ENCODE results near the gene POLR1H.

POLR1H gene

DNA sequence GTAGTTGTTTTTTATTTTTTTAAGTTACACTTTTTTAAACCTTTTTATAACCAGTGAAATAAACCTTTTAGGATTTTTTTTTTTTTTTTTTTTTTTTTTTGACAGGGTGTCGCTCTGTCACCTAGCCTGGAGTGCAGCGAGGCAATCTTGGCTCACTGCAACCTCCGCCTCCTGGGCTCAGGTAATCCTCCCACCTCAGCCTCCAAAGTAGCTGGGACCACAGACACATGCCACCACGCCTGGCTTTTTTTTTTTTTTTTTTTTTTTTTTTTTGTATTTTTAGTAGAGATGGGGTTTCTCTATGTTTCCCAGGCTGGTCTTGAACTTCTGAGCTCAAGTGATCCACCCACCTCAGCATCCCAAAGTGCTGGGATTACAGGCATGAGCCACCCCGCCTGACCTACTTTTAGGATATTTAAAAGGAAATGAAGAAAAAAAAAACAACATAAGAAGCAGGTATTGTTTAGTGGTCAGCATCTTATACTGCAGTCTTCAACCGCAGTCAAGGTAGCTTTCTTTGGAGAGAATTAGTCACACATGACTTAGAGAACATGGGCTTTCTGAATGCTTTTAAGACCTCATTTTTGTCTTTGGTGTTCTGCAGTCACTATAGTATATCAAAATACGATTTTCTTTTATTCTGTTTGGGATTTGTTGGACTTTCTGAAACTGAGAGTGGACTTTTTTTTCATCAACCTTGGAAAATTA lies 1.6 kb downstream of the POLR1H start:
- no peak for DNase-seq

DNA sequence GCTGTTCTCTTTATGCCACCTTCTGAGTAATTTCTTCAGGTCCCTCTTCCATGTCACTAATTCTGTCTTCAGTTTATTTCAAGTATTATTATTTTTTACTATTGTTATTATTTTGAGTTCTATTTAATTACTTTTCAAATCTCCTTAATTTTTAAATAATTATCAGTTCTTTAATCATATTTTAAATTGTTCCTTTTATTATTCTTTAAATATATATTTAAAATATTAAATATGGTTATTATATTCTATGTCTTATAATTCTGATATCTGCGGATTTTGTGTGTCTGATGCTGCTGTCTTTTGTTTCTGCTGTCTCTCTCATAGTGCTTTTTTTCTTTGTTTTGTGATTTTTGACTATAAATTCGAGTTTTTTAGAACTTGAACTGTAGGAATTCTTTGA lies 2.2 kb downstream of the POLR1H start:
- no peak for DNase-seq

DNA sequence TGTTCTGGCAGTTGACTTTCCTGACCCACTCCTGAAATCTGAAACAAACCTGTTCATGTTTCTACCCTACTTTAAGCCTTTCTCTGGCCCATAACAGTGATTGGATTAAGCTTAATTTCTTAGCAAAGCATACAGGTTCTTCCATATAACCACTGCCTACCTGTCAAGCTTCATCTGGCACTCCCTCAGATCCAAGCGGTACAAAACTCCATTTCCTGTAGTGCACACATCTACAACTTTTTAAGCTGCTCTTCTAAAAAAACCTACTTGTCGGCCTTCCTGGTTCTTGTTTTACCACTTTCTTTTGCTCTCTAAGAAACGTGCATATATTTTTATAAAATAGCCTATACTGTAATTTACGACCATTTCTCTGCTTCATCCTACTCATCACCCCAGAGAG lies 5.0 kb downstream of the POLR1H start:
- no peak for DNase-seq

DNA sequence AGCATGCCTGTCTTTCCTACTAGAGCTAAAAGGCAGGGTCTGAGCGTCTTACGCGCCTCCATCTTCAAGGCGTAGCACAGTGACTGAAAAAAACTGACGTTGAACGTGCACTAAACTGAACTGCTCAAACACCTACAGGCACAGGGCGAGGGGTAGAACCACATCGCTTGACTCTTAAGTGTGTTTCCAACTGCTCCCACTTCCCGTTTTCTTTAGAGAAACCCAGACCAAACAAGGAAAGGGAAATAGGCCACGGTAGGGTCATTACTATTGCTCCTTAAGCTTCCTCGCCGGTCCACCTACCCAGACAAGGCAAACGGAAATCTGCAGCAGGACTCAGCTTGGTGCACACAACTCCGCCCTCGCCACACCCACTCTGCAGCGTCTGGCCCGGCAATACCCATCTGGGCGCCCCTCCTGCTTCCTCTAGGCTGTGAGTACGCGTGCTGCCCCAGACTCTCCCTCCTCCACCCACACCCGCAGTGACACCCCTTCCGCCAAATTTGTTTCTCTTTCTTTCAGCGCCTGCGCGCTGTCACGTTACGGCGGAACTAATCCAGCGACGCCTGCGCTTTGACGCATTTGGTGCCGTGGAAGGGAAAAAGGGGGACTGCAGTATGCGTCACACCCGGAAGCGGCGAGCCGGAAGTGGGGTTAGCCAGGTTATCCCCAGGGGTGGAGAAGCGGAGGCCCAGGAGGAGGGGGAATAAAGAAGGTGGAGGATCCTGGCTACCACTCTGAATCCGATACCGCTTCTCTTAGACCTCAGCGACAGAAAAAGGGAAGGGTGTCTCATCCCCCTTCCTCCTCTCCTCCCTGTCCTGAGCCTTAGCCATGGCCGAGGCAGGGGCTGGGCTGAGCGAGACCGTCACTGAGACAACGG lies 5.8 kb downstream of the POLR1H start, which contains the start of gene PPP1R11:
TSS of gene PPP1R11 (plus strand) at position 622 of the 883 bp plus-strand sequence. CDS start at position 835, 213 bp downstream.
- peak; percentile 99 for DNase-seq

DNA sequence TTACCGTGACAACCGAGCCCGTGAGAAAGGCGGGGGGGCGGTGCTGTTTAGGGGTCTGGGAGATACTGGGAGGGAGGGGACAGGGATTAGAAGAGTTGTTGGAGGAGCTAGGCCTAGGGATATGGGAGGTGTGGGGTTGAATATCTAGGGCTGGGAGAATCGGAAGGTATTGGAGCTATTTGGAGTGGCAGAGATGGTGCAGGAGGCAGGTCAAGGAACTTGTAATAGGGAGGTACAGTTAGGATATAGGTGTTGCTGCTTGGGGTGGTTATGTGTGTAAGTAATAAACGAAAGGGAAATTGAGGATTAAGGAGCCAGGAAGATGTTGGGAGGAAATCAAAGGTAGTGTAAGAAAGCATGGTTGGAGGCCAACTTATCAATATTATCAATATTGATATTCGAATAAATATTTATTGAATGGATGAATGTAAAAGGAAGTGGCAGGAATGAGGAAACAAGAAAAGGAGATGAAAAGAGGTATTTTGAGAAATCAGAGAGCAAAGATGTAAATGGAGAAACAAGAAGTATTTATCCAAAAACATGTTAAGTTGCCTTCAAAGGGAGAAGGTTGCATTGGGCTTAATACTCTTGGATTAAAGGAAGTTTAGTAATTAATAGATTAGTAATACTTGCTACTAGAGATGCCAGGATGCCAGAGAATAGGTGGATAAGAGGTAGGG lies 6.5 kb downstream of the POLR1H start:
- no peak for DNase-seq

DNA sequence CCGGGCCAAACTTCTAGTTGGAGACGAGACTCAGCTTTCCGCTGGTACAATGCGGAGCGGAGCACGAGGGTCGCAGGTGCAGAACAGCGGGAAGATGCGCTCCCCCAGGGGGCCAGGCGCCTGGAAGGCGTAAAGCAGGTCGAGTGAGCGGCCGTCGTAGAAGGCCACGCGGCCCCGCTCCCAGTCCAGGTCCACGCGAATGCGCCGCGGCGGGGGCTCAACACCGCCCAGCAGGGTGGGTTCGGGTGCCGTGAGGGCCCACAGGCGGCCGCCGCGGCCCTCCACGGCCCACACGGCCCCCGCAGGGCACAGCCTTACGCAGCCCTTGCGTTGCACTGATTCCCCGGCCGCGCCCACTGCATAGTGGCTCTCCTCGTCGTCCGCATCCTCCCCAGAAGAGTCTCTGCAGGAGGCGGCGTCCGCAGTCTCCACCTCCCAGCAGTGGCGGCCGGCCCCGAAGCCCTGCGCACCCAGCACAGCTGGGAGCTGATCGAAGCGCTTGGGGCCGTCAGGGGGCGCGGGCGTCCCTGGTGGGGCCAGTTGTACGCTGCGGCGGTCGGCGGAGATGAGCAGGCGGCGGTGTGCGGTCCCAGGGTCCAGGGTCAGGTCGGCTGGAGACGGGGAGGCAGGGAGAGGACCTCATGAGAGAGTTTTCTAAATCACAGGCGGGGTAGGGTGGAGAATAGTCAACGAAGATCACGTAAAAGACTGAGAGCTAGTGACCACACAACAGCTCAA lies 10.2 kb downstream of the POLR1H start:
- DNase-seq = peak; percentile 22

DNA sequence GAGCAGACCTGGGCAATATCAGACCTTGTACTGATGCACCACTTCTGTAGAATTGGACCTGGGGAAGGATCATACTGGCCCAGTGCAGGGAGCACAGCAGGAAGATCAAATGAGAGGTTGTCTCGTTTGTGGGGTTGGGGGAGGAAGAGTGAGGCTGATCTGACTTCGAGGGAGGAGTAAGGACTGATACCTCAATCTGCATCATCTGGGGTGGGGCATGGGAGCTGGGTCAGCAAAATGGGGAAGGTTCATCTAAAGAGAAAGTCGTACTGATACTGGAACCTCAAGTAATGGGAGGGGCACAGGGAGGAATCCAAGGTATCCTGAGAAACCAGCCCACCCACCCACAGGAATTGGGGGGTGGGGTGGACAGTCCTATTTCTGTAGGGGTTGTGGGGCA lies 10.8 kb downstream of the POLR1H start:
- DNase-seq = no peak

DNA sequence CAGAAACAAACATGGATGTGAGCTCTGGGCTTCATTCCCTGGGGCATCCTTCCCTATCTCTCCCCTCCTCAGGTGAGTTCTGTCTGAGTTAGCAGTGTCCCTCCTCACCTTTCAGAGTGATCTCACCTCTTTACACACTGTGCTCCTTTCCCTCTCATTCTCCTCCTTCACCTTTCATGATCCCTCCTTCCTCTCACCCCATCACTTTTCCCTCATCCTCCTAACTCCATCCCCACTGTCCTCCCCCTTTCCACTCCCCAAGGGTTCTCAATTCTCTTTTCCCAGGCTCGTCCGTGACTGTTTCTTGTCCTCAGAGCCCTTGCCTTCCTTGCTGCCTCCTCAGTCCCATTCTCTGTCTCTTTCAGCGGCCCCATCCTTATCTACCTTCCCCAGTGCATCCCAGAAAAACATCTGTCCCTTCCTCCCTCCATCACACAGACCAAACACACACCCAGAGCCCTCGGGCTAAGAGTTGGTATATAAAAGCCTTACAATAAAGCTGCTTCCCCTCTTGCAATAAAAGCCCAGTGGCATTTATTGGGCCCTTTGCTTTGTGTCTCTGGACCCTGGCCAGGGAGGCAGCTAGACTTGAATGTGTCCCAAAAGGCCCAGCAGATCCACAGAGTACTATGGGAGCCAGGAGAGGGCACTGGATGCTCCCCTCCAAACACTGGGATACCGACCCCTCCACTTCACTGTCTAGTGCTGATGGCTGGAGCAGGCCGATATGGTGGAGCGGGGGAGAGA lies 12.6 kb downstream of the POLR1H start:
- DNase-seq = no peak

DNA sequence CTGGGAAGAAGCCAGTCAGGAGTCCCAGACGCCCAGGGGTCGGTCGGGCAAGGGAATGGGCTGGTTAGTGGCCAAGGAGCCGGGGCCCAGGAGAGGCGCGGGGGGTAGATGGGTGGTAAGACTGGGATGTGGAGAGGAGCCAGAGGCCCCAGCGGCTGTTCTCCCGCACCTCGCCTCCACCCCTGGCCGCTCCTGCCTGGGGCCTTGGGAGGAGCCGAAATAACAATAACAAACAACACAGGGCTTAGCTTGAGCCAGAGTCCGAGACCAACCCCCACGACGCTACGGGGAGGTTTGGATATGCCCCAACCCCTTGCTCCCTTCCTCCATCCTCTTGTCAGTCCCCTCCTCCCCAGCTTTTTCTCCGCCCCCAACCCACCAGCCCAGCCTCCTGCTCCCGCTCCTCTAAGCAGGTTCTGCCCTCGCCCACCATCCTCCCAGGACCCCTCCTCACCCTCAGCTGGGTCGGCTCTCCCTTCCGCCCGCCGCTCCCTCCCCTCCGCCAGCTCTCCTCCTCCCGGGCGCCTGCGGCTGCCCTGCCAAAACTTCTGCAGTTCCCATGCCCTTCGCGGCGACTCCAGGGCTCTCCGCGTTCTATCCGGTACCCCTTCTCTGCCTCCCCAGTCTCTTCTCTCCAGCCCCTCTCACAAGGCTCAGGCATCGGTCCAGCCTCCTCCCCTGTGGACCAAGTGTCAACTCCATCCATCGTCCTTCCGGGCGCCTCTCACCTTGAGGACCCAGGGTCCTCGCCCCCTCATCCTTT lies 13.4 kb downstream of the POLR1H start:
- no peak for DNase-seq

DNA sequence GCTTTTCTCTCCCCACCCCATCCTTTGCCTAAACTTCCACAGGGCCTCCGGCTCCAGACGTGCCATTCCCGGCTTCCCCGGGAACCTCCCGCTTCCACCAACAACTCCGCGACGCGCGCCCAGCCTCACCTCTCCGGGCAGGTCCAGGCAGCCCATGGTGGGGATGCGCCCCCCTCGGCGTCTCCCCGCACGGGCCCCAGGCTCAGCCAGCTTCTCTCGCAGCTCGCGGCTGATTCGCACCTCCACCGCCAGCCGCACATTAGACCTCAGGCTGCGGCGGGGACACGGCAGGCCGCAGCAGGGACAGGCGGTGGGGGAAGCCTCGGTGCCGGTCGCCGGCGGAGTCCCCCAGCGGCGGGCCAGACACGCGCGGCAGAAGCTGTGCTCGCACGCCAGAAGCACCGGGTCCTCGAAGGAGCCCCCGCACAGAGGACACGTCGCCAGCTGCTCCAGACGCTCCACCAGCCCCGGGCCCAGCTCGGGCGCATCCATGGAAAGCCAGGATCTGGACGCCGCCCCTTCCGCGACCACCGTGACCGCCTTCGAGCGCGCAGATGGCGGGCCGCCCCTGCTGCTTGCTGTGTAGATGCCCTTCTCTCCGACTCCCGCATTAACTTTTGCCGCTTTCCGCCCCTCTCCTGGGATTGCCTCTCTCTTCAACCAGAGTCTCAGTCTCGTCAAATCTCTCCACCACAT lies 14.2 kb downstream of the POLR1H start, which contains the start of gene RNF39:
TSS of gene RNF39 (minus strand) at position 676 of the 696 bp plus-strand sequence. CDS start at position 492, 184 bp downstream.
- DNase-seq = no peak

DNA sequence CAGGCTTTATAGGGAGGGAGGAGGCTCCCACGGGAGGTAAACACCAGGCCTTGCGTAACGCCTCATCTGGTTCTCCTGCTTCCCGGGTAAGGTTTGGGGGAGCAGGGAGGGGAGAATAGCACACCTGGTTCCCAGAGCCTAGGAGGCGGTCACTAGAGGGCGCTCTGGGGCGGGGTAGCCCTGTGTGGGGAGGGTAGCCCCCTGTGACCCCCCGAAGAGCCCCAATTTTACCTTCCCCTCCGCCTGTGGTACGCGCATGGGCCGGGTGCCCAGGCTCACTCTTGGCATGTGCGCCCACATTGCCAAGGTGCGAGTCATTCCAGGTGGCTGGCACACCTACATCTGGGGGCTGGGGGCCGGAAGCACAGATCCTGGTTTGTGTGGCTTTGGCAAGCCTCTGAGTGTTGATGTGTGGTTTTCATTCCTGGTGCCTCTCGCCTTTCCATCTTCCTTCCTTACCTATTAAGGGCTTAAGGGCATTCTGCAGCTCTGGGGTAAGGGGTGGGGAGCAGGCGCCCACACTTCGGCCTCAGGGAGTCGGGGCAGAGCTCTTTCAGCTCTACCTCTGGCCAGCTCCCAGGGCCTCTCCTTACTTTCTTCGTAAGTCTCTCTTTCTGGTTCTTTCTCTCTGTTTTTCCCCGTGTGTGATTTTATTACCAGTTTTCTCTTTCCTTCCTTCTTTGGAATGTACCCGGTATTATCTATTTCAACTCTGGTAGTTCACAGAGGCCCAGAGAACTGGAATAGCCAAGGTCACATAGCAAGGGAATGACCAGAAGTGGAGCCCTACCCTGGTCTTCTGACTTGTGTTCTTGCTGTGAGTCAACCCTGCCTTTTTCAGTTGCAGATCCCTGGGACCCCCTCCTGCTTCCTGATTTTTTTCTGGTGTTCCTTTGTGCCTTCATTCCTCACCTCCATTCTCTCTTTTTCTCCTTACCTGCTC lies 15.0 kb downstream of the POLR1H start:
- no peak for DNase-seq

DNA sequence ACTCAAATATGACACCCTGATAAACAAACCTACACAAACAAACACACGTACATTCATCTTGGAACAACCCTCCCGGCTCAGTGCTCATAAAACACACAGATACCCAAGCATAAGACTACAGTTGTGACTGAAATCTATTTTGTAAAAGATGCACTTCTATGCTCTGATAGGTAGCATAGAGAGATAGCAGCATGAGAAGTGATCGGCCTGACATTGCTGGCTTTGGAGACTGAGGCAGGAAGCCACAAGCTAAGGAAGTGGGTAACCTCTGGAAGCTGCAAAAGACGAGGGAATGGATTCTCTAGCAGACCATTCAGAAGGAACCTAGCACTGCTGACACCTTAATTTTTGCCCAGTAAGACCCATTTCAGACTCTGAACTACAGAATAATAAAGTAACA lies 16.2 kb downstream of the POLR1H start:
- DNase-seq = no peak

DNA sequence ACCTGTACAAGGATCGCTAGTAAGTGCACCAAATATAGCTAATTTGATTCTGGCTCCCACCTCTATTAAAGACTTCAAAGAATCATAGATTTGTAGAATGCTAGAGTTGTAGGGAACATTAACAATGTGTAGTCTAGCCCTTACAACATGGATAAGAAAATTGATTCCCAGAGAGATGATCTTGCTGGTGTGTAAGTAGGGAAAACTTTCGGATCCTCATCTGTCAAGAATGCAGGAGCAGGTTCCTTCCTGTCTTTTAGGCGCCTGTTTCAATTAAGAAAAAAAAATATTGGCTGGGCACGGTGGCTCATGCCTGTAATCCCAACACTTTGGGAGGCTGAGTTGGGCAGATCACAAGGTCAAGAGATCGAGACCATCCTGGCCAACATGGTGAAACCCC lies 26.8 kb downstream of the POLR1H start:
- no peak for DNase-seq

DNA sequence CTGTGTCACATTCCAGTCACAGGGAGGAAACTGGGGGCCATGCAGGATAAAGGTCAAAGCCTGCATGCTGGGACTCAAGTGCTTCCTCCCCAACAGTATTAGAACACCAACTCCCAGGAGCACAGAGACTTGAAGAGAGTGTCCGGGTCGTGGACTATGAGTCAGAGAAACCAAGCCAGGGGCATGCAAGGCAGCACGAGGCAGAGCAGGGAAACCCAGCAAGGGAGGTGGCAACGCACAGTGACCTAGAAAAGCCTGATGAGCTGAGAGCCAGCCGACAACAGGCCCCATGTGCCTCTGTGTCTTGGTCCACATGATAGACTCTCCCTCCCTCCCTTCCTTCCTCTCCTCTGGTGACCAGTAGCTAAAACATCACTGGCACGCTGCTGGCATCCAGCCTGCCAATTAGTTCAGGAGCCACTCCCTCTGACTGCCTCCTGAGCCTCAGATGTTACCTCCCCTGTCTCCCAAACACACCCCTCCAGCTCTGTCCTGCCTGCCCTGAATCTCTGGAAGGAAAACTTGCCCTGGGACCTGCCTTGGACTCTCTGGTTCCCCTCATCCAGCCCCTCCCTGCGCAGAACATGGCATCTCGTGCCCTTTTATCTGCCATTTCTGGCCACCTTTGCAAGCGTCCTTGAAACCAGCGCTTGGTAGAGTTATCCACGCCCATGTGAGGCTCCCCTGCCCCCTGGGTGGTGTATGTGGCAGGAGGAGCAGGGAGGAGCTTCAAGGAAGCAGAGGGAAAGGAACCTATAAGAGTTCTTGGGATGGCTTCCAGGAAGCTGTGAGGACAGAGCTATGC lies 30.7 kb downstream of the POLR1H start:
- DNase-seq = peak; percentile 50

DNA sequence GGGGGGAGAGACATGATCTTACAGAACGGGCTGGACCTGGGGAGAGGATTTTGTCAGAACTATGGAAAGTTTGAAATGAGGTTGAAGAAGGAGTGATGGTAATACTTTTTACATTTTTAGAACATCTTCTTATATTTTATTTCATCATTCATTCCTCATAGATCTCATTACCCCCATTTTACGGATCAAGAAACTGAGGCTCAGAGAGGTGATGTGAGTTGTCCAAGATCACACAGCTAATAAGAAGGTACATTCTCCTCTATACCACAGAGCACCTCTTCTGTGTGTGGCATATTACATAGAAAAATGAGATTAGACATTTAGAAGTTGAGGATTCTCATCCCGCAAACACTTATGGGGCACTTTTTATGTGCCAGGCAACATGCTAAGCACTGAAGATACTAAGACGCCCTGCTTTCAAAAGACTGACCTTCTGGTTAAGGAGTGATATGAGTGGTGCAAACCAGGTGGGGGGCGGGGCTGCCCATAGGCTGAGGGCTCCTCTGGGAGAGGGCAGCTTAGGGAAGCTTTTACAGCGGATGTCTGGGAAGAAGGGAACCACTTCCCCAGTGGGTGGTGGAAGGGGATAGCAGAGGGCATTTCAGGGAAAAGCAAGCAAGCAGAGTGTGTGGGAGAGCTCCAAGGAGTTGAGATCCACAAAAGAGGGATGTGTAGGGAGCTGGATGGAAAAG lies 31.9 kb downstream of the POLR1H start:
- DNase-seq = no peak

DNA sequence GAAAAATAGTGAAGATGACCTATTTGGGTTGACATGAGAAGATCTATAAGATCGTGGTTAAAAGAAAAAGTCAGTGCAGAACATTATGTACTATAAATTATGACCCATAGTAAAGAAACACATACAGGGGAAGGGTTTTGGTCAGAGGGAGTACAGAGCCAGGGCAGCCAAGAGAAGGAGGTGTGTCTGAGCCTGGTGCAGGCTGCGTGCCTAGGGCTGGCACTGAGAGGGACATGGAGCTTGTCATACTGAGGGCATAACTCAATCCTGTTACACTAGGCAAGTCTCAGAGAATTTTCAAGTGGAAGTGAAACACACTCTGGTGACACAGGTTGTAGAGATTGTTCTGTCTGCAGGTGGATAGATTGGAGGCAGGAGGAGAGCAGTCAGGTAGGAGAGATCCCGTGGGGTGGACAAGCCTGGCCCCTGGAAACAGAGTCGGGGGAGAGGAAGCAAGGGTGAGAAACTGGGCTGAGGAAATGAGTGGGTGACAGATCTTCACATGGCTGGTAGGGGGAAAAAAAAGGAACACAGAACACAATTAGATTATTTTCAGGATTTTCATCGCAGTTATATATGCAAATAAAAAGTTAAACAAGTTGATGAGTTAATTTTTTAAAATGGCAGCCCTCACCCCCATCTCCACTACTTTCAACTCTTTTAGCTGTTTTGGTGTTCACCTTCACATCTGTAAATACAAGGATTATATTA lies 33.0 kb downstream of the POLR1H start:
- no peak for DNase-seq

DNA sequence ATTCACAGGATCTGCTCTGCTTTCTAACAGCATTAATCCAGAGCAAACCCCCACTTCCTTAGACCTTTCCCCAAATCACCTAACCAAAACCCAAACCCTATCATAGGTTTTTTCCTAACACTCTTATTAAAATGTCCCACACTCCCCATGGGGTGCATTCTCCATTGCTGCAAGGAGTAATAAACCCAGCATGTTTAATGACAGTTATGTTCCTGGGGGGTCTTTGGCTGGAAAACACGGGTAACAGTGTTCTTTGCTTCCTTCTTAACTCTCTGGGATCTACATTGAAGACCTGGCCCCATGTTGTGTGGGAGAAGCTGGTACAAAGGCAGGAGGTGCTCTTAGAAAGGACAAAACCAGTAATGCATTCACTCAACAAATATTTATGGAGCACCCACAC lies 35.8 kb downstream of the POLR1H start:
- no peak for DNase-seq
